Activated T-cell treated with anti-CD3 and anti-CD28 coated beads for 4 hours (primary cell): ENCODE data around the gene CCDC146.
"Not testable (repeated sequence)": the region's sequence is repeated elsewhere in the genome, so short reads cannot be mapped to it uniquely, and the experiment has no call there.

Source experiments
- DNase-seq: peaks from one replicate; pipeline ENCODE4 v3.0.0-alpha.2; 2020

Gene CCDC146

GRCh38 chr7:77202481-77202976, 80.1 kb downstream of the CCDC146 start:
- DNase-seq = no peak

GRCh38 chr7:77205706-77206105, 83.3 kb downstream of the CCDC146 start:
- no peak for DNase-seq

GRCh38 chr7:77208416-77208815, 86.0 kb downstream of the CCDC146 start:
- no peak for DNase-seq

GRCh38 chr7:77209479-77210139, 87.2 kb downstream of the CCDC146 start:
- no peak for DNase-seq

GRCh38 chr7:77216181-77216845, 93.9 kb downstream of the CCDC146 start:
- DNase-seq = no peak

GRCh38 chr7:77217474-77218185, 95.2 kb downstream of the CCDC146 start:
- DNase-seq = no peak

- not testable (repeated sequence) for DNase-seq
These were observed 97.4 kb downstream of the CCDC146 start for GRCh38 chr7:77219701-77220331.

- no peak for DNase-seq
These were observed 99.7 kb downstream of the CCDC146 start for GRCh38 chr7:77222065-77222464.

- DNase-seq = no peak
These were observed 100.4 kb downstream of the CCDC146 start for GRCh38 chr7:77222819-77223218.

GRCh38 chr7:77223261-77223660, 100.8 kb downstream of the CCDC146 start:
- no peak for DNase-seq

- no peak for DNase-seq
These were observed 104.0 kb downstream of the CCDC146 start for GRCh38 chr7:77226357-77226839.

GRCh38 chr7:77228795-77229194, 106.4 kb downstream of the CCDC146 start:
- DNase-seq = not testable (repeated sequence)

GRCh38 chr7:77232467-77232866, 110.1 kb downstream of the CCDC146 start:
- DNase-seq = no peak

GRCh38 chr7:77235276-77235675, 112.9 kb downstream of the CCDC146 start:
- DNase-seq = no peak

- no peak for DNase-seq
These were observed 116.3 kb downstream of the CCDC146 start for GRCh38 chr7:77238703-77239136.

GRCh38 chr7:77239471-77239870, 117.1 kb downstream of the CCDC146 start:
- DNase-seq = no peak

- no peak for DNase-seq
These were observed 119.7 kb downstream of the CCDC146 start for GRCh38 chr7:77242068-77242467.

- DNase-seq = no peak
These were observed 120.1 kb downstream of the CCDC146 start for GRCh38 chr7:77242554-77242953.

GRCh38 chr7:77244222-77244934, 122.0 kb downstream of the CCDC146 start:
- DNase-seq = no peak

GRCh38 chr7:77245015-77245755, 122.8 kb downstream of the CCDC146 start:
- DNase-seq = no peak

- DNase-seq = no peak
These were observed 123.7 kb downstream of the CCDC146 start for GRCh38 chr7:77246026-77246640.
